Fibroblast of mammary gland (primary cell): ENCODE results near the gene EFEMP1.

ENCODE experiments used
- DNase-seq: peaks from one replicate; pipeline ENCODE4 v3.0.0-alpha.2; 2010; ENCODE audit warnings: low read depth
- H3K4me3 ChIP-seq: 2 replicates; pipeline ENCODE4 v1.5.1; 2011; ENCODE audit warnings: low read depth, mild to moderate bottlenecking, low read length, moderate library complexity; ENCODE audit not compliant: control insufficient read depth
- CTCF ChIP-seq: conservative IDR thresholded peaks from 2 replicates; pipeline ENCODE4 v1.5.1; 2011; ENCODE audit warnings: low read depth, low read length, inconsistent platforms; ENCODE audit not compliant: control insufficient read depth, insufficient read depth

EFEMP1 gene

GRCh38 chr2:55951533-55951932 is 28.0 kb upstream of the EFEMP1 start:
- H3K4me3 ChIP-seq, result no peak overlapping the region
- no peak for TF ChIP-seq CTCF
- no peak for DNase-seq

- TF ChIP-seq CTCF, result no peak
- no peak overlapping the region for H3K4me3 ChIP-seq
- peak; percentile 9 for DNase-seq
Observed at GRCh38 chr2:55949613-55950012, 26.0 kb upstream of the EFEMP1 start.

GRCh38 chr2:55949211-55949610 is 25.6 kb upstream of the EFEMP1 start:
- DNase-seq, result no peak
- no peak overlapping the region for H3K4me3 ChIP-seq
- no peak for TF ChIP-seq CTCF

- no peak for TF ChIP-seq CTCF
- DNase-seq, result peak; percentile 36
- no peak overlapping the region for H3K4me3 ChIP-seq
Observed at GRCh38 chr2:55948176-55948923, 24.8 kb upstream of the EFEMP1 start.

- no peak for DNase-seq
- H3K4me3 ChIP-seq, result no peak overlapping the region
- TF ChIP-seq CTCF, result no peak
Observed at GRCh38 chr2:55947752-55948151, 24.2 kb upstream of the EFEMP1 start.

GRCh38 chr2:55946793-55947192 is 23.2 kb upstream of the EFEMP1 start:
- H3K4me3 ChIP-seq, result no peak overlapping the region
- TF ChIP-seq CTCF, result no peak
- no peak for DNase-seq
